HCT116 (cell line): ENCODE measurements around the gene EGFL7.

ENCODE experiments used
- ZNF274 ChIP-seq: fragments of 200-500 bp; sonication (Bioruptor generic); IDR thresholded peaks from 2 replicates; pipeline ENCODE4 v1.6.1; 2014; ENCODE audit warnings: mild to moderate bottlenecking, low read depth, low read length, inconsistent platforms
- TF ChIP-seq, protein P1 (sequence below), 3 experiments: fragments of 200-600 bp in 1 of 3; sonication (generic) in 1 of 3; IDR thresholded peaks in 2 of 3; conservative IDR thresholded peaks in 1 of 3; 2 replicates each; pipeline ENCODE4 v1.5.1; 2012 to 2017; ENCODE audit warnings: low read depth in 2 of 3, low read length in 2 of 3, antibody characterized with exemption in 1 of 3, borderline replicate concordance in 1 of 3, control low read depth in 1 of 3, mild to moderate bottlenecking in 1 of 3, mixed read lengths in 1 of 3, mixed run types in 1 of 3, moderate library complexity in 1 of 3; ENCODE audit not compliant: insufficient read depth in 1 of 3
- TF ChIP-seq, protein P2 (sequence below): IDR thresholded peaks from 2 replicates; pipeline ENCODE4 v1.6.1; 2012

DNA sequence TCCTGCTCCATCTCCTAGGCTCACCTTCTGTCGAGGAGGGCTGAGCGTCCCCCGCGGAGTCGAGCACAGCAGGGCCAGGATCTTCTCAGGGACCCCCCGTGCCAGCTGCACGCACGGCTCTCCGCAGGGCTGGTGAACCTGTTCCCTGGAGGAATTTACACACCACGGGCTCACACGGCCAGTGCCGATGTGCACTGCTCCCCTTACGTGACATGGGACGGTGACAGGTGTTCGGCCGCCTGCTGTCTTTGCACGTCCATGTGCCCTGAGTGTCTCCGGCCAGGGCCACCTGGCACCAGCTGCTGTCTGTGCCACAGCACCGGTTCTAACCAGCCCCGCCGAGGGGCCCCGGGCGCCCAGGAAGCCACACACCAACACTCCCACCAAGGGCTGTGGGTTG, 33.2 kb downstream of the EGFL7 start:
- TF ChIP-seq, protein P1, sequence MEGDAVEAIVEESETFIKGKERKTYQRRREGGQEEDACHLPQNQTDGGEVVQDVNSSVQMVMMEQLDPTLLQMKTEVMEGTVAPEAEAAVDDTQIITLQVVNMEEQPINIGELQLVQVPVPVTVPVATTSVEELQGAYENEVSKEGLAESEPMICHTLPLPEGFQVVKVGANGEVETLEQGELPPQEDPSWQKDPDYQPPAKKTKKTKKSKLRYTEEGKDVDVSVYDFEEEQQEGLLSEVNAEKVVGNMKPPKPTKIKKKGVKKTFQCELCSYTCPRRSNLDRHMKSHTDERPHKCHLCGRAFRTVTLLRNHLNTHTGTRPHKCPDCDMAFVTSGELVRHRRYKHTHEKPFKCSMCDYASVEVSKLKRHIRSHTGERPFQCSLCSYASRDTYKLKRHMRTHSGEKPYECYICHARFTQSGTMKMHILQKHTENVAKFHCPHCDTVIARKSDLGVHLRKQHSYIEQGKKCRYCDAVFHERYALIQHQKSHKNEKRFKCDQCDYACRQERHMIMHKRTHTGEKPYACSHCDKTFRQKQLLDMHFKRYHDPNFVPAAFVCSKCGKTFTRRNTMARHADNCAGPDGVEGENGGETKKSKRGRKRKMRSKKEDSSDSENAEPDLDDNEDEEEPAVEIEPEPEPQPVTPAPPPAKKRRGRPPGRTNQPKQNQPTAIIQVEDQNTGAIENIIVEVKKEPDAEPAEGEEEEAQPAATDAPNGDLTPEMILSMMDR (IDR thresholded peaks at IDR 0.05 in 2 of 3, conservative IDR thresholded peaks at IDR 0.05 in 1 of 3; ENCODE audit: borderline replicate concordance in 1 of 3, insufficient read depth in 1 of 3, low read depth in 2 of 3, low read length in 2 of 3): no peak
- no peak for TF ChIP-seq ZNF274
- TF ChIP-seq, protein P2, sequence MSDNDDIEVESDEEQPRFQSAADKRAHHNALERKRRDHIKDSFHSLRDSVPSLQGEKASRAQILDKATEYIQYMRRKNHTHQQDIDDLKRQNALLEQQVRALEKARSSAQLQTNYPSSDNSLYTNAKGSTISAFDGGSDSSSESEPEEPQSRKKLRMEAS: no peak
